22Rv1 (cell line): ENCODE results near the gene ME3.

Experiments used
- ZFX ChIP-seq: fragments of 450-650 bp; IDR thresholded peaks from 2 replicates; pipeline ENCODE4 v1.6.1; 2017; ENCODE audit warnings: antibody characterized with exemption, borderline replicate concordance
- TF ChIP-seq, protein P1 (sequence below): fragments of 450-650 bp; IDR thresholded peaks from 2 replicates; pipeline ENCODE4 v1.5.1; 2017; ENCODE audit warnings: mild to moderate bottlenecking

DNA sequence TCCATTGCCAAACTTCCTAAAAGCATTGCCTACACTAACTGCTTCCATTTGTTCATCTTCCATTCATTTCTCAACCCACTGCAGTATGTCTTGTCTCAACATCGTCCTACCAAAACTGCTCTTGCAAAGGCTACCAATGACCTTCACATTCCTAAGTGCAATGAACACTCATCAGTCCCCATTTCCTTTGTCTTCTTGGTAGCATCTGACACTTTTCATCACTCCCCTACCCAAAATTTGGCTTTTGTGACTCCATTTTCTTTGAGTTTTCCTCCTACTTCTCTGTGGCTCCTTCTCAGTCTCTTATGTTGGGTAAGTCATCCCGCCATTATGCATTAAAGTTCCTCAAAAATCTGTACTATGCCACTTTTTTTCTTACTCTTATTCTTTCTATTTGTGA lies 162.3 kb downstream of the ME3 start:
- TF ChIP-seq, protein P1, sequence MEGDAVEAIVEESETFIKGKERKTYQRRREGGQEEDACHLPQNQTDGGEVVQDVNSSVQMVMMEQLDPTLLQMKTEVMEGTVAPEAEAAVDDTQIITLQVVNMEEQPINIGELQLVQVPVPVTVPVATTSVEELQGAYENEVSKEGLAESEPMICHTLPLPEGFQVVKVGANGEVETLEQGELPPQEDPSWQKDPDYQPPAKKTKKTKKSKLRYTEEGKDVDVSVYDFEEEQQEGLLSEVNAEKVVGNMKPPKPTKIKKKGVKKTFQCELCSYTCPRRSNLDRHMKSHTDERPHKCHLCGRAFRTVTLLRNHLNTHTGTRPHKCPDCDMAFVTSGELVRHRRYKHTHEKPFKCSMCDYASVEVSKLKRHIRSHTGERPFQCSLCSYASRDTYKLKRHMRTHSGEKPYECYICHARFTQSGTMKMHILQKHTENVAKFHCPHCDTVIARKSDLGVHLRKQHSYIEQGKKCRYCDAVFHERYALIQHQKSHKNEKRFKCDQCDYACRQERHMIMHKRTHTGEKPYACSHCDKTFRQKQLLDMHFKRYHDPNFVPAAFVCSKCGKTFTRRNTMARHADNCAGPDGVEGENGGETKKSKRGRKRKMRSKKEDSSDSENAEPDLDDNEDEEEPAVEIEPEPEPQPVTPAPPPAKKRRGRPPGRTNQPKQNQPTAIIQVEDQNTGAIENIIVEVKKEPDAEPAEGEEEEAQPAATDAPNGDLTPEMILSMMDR, result no peak
- TF ChIP-seq ZFX, result no peak
